T1000 (cell line): Measurements from ENCODE around the gene NCCRP1.
"Not testable (repeated sequence)": the region's sequence is repeated elsewhere in the genome, so short reads cannot be mapped to it uniquely, and the experiment has no call there.

Experiments
- DNase-seq: peaks from one replicate; lab custom pipeline; 2025; ENCODE audit warnings: mixed read lengths; lab: John Stamatoyannopoulos, UW

The NCCRP1 gene

DNA sequence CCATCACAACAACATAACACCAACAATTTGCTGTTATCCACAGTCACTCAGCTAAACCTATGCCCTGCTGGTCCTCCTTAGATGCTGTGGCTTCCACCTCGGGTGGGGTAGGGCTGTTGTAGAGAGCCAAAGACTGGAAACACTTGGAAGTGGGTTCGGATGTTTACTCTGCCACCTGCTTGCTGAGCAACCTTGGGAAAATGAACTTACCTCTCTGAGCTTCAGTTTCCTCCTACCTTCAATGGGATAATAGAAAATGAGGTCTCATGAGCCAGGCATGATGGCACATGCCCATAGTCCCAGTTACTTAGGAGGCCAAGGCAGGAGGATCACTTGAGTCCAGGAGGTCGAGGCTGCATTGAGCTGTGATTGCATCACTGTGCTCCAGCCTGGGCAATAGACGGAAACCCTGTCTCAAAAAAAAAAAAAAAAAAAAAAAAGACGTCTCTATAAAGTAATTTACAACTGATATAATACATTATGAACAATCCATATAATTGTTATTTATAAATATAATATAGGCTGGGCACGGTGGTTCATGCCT is 10.6 kb downstream of the NCCRP1 start:
- no peak for DNase-seq

DNA sequence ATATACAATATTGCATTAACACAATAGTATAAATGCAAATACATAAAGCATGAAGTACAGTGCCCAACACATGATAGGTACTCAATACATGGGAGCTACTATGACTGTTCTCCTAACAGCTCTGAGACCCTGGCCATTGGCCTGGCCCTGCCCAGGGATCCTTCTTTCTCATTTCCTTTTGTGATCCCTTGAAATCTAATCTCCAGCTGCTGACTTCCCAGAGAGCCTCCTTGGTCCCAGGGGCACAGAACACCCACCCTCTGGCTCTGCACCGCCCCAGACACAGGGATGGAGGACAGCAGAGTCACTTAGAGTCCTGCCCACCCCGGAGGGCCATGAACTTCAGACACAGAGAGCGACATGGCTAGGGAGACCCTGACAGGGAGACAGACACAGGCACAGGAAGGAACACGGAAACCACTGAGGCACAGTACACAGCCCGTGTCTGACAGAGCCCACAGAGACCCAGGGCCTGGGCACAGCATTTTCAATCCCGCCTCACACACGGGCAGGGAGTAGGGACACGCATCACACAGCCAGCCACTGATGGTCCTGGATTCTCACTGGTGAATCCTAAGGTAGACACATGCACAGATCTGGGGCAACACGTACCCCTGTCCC is 11.5 kb downstream of the NCCRP1 start:
- no peak for DNase-seq

- DNase-seq, result no peak
These were observed 12.4 kb downstream of the NCCRP1 start for GRCh38 chr19:39209196-39209595.

GRCh38 chr19:39211731-39212374 is 15.1 kb downstream of the NCCRP1 start:
- DNase-seq, result no peak

- no peak for DNase-seq
These were observed 15.6 kb downstream of the NCCRP1 start for GRCh38 chr19:39212375-39212742.

DNA sequence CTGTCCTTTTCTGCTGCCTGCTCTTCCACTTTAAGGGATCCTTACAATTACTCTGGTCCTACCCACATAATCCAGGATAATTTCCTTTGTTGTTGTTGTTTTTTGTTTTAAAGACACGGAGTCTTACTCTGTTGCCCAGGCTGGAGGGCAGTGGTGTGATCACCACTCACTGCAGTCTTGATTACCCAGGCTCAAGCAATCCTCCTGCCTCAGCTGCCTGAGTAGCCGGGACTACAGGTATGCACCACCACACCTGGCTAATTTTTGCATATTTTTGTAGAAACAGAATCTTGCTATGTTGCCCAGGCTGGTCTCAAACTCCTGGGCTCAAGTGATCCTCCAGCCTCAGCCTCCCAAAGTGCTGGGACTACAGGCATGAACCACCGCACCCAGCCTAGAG is 18.6 kb downstream of the NCCRP1 start:
- DNase-seq, result not testable (repeated sequence)

DNA sequence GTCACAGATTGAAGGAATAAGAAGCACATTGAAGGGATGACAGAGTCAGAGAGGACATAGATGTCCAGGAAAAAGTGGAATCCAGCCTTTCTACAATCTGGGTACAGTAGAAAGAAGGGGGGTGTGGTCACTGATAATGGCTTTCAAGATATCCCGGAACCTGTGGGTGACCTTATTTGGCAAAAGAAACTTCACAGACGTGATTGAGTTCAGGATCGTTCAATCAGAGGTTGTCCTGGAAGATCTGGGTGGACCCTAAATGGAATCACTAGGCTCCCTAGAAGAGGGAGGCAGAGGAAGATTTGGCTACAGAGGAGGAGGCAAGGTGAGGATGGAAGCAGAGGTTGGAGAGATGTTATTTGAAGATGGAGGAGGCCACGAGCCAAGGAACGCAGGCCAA is 20.3 kb downstream of the NCCRP1 start:
- no peak for DNase-seq

DNA sequence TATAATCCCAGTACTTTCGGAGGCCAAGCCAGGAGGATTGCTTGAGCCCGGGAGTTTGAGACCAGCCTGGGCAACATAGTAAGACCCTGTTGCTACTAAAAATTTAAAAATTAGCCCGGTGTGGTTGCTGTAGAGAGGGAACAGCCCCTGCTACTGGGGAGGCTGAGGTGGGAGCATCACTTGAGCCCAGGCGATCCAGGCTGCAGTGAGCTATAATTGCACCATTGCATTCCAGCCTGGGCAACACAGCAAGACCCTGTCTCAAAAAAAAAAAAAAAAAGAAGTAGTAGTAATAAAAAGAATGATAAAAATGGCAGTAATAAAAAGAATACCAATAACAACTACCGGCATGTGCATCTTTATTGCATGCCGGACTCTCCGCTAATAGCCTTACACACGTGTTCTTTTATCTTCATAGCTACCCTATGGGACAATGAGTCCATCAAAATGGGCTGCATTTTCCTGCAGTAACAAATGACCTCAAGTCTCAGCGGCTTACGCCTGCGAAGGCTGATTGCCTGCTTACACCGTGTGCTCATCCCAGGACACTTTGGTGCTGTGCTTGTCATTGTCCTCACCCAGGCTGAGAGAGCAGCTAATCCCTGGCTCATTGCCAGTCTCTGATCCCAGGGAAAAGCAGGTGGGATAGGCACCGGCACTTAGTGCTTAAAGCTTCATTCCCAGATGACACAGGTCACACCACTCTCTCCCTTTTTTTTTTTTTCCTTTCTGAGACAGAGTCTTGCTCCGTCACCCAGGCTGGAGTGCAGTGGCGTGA is 21.7 kb downstream of the NCCRP1 start:
- DNase-seq, result no peak

- not testable (repeated sequence) for DNase-seq
These were observed 22.3 kb downstream of the NCCRP1 start for GRCh38 chr19:39219108-39219507.

GRCh38 chr19:39223703-39224279 is 27.0 kb downstream of the NCCRP1 start:
- no peak for DNase-seq

DNA sequence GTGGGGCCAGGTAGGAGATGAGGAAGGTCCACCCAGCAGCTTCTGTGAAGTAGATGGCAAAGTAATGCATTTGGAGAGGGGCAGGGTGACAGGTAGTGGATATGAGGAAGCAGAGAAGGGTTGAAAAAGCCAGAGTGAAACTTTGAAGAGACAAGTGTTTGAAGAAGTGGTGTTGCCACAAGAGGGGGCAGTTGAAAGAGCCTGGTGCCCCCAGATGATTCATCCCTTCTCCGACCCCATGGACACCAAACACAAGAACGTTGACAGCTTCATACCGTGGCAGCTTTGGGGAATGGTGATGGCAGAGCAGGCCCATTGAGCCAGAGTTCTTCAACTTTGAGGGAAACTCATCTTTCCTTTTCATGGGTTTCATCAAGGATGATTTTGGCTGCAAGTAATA is 28.1 kb downstream of the NCCRP1 start:
- DNase-seq, result no peak

DNA sequence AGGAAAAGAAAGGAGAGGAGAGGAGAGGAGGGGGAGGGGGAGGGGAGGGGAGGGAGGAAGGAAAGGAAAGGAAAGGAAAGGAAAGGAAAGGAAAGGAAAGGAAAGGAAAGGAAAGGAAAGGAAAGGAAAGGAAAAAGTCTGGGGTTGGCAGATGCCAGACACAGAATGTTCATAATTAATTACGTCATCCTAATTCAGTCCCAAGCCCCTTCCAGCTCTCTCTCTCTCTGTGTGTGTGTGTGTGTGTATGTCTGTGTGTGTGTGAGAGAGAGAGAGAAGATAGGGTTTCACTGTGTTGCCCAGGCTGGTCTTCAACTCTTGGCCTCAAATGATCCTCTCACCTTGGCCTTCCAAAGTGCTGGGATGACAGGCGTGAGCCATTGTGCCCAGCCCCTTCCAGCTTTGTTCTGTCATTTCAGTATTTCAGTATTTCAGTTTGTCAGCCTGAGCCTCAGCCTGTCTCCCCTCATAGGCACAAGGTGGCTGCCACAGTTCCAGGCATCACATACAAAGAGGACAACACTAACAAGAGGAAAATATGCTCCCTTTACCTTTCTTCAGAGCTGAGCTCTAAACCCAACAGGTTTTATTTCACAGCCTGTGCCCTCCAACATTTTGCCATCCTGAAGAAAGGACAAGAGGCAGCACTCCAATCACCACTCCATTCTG is 33.5 kb downstream of the NCCRP1 start:
- DNase-seq, result no peak

DNA sequence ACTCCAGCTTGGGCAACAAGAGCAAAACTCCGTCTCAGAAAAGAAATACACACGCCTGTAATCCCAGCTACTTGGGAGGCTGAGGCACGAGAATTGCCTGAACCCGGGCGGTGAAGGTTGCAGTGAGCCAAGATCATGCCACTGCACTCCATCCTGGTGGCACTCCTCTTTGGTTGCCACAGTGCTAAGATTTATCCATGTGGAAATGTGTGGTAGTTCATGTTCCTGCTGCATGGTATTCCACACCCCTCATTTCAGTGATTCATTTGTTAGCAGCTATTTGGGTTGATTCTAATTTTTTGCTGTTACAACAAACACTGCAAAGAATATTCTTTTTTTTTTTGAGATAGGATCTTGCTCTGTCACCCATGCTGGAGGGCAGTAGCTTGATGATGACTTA is 35.9 kb downstream of the NCCRP1 start:
- DNase-seq, result no peak

GRCh38 chr19:39236527-39236926 is 39.8 kb downstream of the NCCRP1 start:
- DNase-seq, result no peak

- no peak for DNase-seq
These were observed 40.7 kb downstream of the NCCRP1 start for GRCh38 chr19:39237200-39238184.

DNA sequence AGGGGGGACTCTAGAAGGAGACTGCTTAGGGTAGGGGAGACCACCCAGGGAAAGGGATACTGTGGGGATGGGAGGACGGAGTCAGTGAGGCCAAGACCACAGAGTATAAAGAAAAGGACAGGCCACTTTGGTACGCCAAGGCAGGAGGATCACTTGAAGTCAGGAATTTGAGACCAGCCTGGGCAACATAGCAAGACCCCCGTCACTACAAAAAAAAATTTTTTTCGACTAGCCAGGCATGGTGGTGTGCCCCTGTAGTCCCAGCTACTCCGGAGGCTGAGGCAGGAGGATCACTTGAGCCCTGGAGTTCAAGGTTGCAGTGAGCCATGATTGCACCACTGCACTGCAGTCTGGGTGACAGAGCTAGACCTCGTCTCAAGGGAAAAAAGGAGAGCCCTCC is 41.4 kb downstream of the NCCRP1 start:
- DNase-seq, result no peak

- DNase-seq, result no peak
These were observed 42.2 kb downstream of the NCCRP1 start for GRCh38 chr19:39238944-39239343.

- no peak for DNase-seq
These were observed 43.7 kb downstream of the NCCRP1 start for GRCh38 chr19:39240421-39240820.

DNA sequence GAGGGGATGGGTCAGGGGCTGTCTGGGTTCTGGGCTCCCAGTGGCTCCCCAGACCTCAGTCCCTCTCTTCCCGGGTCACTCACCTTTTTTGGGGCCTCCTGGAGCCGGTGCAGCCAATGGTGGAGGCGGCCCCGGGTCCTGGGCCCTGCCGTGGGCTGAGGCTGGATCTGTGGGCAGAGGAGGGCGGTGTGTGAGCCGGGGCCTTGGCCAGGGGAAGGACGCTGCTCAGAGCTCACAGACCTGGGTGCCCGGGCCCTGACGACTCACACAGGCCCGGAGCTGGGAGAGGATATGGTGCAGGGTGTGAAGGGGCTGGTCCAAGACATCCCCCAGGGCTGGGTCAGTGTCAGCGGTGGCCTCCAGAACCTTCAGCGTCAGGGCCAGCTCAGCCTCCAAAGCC is 47.0 kb downstream of the NCCRP1 start:
- not testable (repeated sequence) for DNase-seq

GRCh38 chr19:39244410-39245100 is 47.8 kb downstream of the NCCRP1 start, which contains the start of gene IFNL3:
Gene IFNL3 (minus strand): TSS chr19:39245006. CDS start chr19:39244967, 39 bp downstream.
- DNase-seq, result not testable (repeated sequence)
